Liver (tissue), 9 donors: ENCODE results near the gene DCAF11. TPM values are rescaled to one million over a fixed set of nuclear protein-coding genes. Genes with fewer than 3 reads are reported as not detected.

Source experiments
- DNase-seq: peaks from one replicate; pipeline ENCODE4 v3.0.0-alpha.2; 2017; ENCODE audit warnings: low spot score
- H3K27ac ChIP-seq, 2 donors: one replicate each; pipeline ENCODE4 v1.7.0; 2013; ENCODE audit warnings: inconsistent platforms in 2 of 2, low read length in 2 of 2, control low read depth in 1 of 2, low read depth in 1 of 2, mild to moderate bottlenecking in 1 of 2
- H3K27me3 ChIP-seq, 4 donors: one replicate each; pipeline versions ENCODE4 v1.6.1 to v1.7.0; 2013; ENCODE audit warnings: low read length in 3 of 4, inconsistent platforms in 1 of 4, mild to moderate bottlenecking in 1 of 4, moderate library complexity in 1 of 4; ENCODE audit not compliant: control insufficient read depth in 4 of 4, insufficient read depth in 4 of 4
- H3K36me3 ChIP-seq, 4 donors: one replicate each; pipeline versions ENCODE4 v1.6.1 to v1.7.0; 2013; ENCODE audit warnings: low read length in 3 of 4, mild to moderate bottlenecking in 3 of 4, low read depth in 1 of 4, moderate library complexity in 1 of 4; ENCODE audit not compliant: control insufficient read depth in 4 of 4, insufficient read depth in 3 of 4
- H3K4me1 ChIP-seq, 4 donors: one replicate each; pipeline versions ENCODE4 v1.6.1 to v1.7.0; 2013; ENCODE audit warnings: low read length in 3 of 4, mild to moderate bottlenecking in 3 of 4, moderate library complexity in 1 of 4; ENCODE audit not compliant: control insufficient read depth in 4 of 4, insufficient read depth in 4 of 4
- H3K4me3 ChIP-seq, 3 donors: one replicate each; pipeline versions ENCODE4 v1.6.1 to v1.7.0; 2013; ENCODE audit warnings: low read length in 3 of 3, control low read depth in 1 of 3, low read depth in 1 of 3, mild to moderate bottlenecking in 1 of 3
- H3K9ac ChIP-seq, 2 donors: one replicate each; pipeline ENCODE4 v1.7.0; 2013; ENCODE audit warnings: low read length in 2 of 2, mild to moderate bottlenecking in 2 of 2, moderate library complexity in 2 of 2, control low read depth in 1 of 2, low read depth in 1 of 2
- H3K9me3 ChIP-seq, 4 donors: one replicate each; pipeline versions ENCODE4 v1.6.1 to v1.7.0; 2013; ENCODE audit warnings: low read length in 3 of 4; ENCODE audit not compliant: control insufficient read depth in 4 of 4
- EGR1 ChIP-seq, 2 donors: IDR thresholded peaks; 2 replicates each; pipeline ENCODE4 v1.6.1; 2016 to 2018; ENCODE audit warnings: antibody characterized with exemption in 2 of 2, low read depth in 2 of 2
- FOXA1 ChIP-seq: IDR thresholded peaks from 2 replicates; pipeline ENCODE4 v1.6.1; 2016; ENCODE audit warnings: antibody characterized with exemption
- FOXA2 ChIP-seq: IDR thresholded peaks from 2 replicates; pipeline ENCODE4 v1.6.1; 2016; ENCODE audit warnings: antibody characterized with exemption
- GABPA ChIP-seq, 2 donors: IDR thresholded peaks in 1 of 2; conservative IDR thresholded peaks in 1 of 2; 2 replicates each; pipeline ENCODE4 v1.6.1; 2016; ENCODE audit warnings: antibody characterized with exemption in 2 of 2, mild to moderate bottlenecking in 1 of 2, moderate library complexity in 1 of 2
- HNF4G ChIP-seq: IDR thresholded peaks from 2 replicates; pipeline ENCODE4 v1.6.1; 2016; ENCODE audit warnings: antibody characterized with exemption
- JUND ChIP-seq, 2 donors: IDR thresholded peaks; 2 replicates each; pipeline ENCODE4 v1.6.1; 2016; ENCODE audit warnings: antibody characterized with exemption in 2 of 2
- NR2F2 ChIP-seq: IDR thresholded peaks from 2 replicates; pipeline ENCODE4 v1.6.1; 2016; ENCODE audit warnings: antibody characterized with exemption
- RAD21 ChIP-seq, 2 donors: IDR thresholded peaks; 2 replicates each; pipeline ENCODE4 v1.6.1; 2016; ENCODE audit warnings: antibody characterized with exemption in 2 of 2, mild to moderate bottlenecking in 2 of 2
- RXRA ChIP-seq, 2 donors: IDR thresholded peaks; 2 replicates each; pipeline ENCODE4 v1.6.1; 2017 to 2018; ENCODE audit warnings: antibody characterized with exemption in 2 of 2, mild to moderate bottlenecking in 1 of 2
- SP1 ChIP-seq: IDR thresholded peaks from 2 replicates; pipeline ENCODE4 v1.6.1; 2018; ENCODE audit warnings: antibody characterized with exemption, mild to moderate bottlenecking
- TAF1 ChIP-seq: conservative IDR thresholded peaks from 2 replicates; pipeline ENCODE4 v1.6.1; 2016; ENCODE audit warnings: antibody characterized with exemption, mild to moderate bottlenecking
- YY1 ChIP-seq: IDR thresholded peaks from 2 replicates; pipeline ENCODE4 v1.6.1; 2016; ENCODE audit warnings: antibody characterized with exemption, mild to moderate bottlenecking
- WGBS: extraction: QIAGEN DNeasy Blood & Tissue Kit; methylation state at CpG from one replicate; pipeline ENCODE4 v1.1.7; 2013; 5-methylcytosine and 5-hydroxymethylcytosine counted together
- polyA plus RNA-seq, 2 donors: library from polyadenylated mRNA; stranded (reverse) in 1 of 2; unstranded in 1 of 2; fragments of 200-250 nt in 1 of 2; fragments of >200 nt in 1 of 2; fragmentation: Nextera tagmentation in 1 of 2; extraction: Ambion mirVana in 1 of 2; gene quantifications; one replicate each; pipeline versions ENCODE4 v1.2.1 to v1.2.3, GENCODE V29; 2013 to 2015
- total RNA-seq, 2 donors: library from RNA; depleted of rRNA; stranded (reverse); fragments of >200 nt; gene quantifications; one replicate each; pipeline ENCODE4 v1.2.3, GENCODE V29; 2014
- TF ChIP-seq, protein P1 (sequence below): fragments of 150-350 bp; IDR thresholded peaks from 2 replicates; pipeline ENCODE4 v1.5.1; 2017; ENCODE audit warnings: improper control_type of control experiment, low read depth, low read length; ENCODE audit not compliant: missing input control
- TF ChIP-seq, protein P2 (sequence below): IDR thresholded peaks from 2 replicates; pipeline ENCODE4 v1.6.1; 2016; ENCODE audit warnings: antibody characterized with exemption
- TF ChIP-seq, protein P3 (sequence below): IDR thresholded peaks from 2 replicates; pipeline ENCODE4 v1.6.1; 2016; ENCODE audit warnings: antibody characterized with exemption
- TF ChIP-seq, protein P4 (sequence below): IDR thresholded peaks from 2 replicates; pipeline ENCODE4 v1.6.1; 2016; ENCODE audit warnings: antibody characterized with exemption, mild to moderate bottlenecking
- donor health status: healthy.
- donor health status: healthy.
- donor health status: healthy.
- donor health status: healthy.
- donor health status: healthy.

The DCAF11 gene
- total and polyA plus RNA-seq, 4 donors, result 30.1 to 312 (median 167) TPM

DNA sequence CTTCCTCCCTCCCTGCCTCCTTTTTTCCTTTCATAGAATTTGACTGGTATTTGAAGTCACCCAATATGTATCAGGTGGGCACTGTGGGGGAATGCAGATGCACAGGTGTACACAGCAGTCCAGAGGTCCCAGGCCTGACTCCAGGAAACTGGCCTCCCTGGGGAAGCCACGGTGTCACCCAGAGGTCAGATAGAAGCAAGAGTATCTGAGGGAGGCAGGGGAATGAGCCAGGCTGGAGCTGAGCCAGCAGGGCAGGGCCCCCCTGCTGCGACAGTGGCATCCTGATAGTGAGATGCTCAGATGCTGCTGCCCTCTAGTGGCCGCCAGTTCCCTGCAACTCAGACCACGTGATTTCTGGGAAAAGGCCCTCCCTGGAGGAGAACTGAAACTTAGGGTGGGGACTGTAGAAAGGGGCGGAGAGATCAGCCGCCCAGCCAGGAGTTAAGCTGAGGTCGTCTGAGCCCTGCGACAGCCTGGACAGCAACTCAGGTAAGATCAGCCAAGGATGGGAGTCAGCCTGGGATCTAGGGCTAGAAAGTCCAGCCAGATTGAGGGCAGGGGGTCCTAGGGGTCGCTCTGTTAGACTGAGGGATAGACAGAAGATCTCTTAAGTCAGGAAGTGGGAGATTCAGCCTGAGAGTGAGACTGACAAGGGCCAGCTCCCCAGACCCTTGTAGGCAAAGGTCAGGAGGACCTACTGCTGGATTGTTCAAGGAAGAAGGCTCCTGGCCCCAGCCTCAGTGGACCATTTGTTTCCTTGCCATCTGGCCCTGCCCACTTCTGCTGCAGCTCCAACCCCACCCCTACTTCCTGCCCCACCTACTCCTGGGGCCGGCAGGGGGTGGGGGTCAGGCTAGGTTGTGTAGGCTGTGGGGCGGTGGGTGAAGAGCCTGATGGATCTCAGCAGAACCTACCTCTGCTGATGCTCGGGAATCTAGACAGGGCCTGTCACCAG is 46.5 kb downstream of the DCAF11 start, which contains the start of gene IRF9 (continued):
- TF ChIP-seq, protein P1, sequence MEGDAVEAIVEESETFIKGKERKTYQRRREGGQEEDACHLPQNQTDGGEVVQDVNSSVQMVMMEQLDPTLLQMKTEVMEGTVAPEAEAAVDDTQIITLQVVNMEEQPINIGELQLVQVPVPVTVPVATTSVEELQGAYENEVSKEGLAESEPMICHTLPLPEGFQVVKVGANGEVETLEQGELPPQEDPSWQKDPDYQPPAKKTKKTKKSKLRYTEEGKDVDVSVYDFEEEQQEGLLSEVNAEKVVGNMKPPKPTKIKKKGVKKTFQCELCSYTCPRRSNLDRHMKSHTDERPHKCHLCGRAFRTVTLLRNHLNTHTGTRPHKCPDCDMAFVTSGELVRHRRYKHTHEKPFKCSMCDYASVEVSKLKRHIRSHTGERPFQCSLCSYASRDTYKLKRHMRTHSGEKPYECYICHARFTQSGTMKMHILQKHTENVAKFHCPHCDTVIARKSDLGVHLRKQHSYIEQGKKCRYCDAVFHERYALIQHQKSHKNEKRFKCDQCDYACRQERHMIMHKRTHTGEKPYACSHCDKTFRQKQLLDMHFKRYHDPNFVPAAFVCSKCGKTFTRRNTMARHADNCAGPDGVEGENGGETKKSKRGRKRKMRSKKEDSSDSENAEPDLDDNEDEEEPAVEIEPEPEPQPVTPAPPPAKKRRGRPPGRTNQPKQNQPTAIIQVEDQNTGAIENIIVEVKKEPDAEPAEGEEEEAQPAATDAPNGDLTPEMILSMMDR, result peak; percentile 98

DNA sequence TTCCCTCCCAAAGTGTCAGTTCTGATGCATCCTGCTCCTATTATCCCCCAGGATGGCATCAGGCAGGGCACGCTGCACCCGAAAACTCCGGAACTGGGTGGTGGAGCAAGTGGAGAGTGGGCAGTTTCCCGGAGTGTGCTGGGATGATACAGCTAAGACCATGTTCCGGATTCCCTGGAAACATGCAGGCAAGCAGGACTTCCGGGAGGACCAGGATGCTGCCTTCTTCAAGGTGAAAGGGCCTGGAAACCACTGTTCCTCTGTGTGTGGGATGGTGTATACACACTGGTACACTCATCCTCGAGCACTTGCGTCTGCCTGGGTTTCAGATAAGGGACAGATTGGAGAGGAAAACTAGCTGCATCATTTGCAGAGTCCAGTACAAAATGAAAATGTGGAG is 47.5 kb downstream of the DCAF11 start:
- Histone ChIP-seq H3K4me1 (peaks cover 8 to 35% (median 29%) of the 10 kb centered on the region in 4 donors), H3K27ac (peak overlapping the region; percentile 71 to 91), H3K27me3 (no peaks in the 10 kb centered on the region), H3K9ac (peak overlapping the region; percentile 45 to 87), H3K4me3 (peak overlapping the region; percentile 63 to 81 (median 70)), H3K36me3 (peaks cover 24 to 57% (median 44%) of the 10 kb centered on the region in 4 donors), H3K9me3 (no peaks in the 10 kb centered on the region)
- no peak for DNase-seq
- WGBS, result 59% methylated on average over 8 of the region's 8 CpGs
- TF ChIP-seq, protein P1, result no peak
- TF ChIP-seq TAF1, result no peak
- TF ChIP-seq, protein P2, sequence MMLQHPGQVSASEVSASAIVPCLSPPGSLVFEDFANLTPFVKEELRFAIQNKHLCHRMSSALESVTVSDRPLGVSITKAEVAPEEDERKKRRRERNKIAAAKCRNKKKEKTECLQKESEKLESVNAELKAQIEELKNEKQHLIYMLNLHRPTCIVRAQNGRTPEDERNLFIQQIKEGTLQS, result no peak
- no peak for TF ChIP-seq RXRA (IDR thresholded peaks at IDR 0.05)

DNA sequence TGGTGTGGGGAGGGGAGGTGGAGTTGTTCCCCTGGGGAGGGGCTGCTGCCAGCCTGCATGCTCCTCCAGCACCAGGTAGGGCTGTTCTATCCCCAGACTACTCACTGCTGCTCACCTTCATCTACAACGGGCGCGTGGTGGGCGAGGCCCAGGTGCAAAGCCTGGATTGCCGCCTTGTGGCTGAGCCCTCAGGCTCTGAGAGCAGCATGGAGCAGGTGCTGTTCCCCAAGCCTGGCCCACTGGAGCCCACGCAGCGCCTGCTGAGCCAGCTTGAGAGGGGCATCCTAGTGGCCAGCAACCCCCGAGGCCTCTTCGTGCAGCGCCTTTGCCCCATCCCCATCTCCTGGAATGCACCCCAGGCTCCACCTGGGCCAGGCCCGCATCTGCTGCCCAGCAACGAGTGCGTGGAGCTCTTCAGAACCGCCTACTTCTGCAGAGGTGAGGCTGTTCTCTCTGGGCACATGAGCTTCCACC is 50.0 kb downstream of the DCAF11 start:
- Histone ChIP-seq H3K4me1 (peaks cover 8 to 34% (median 28%) of the 10 kb centered on the region in 4 donors), H3K9me3 (no peaks in the 10 kb centered on the region), H3K9ac (no peak overlapping the region), H3K4me3 (no peak overlapping the region), H3K27ac (no peak overlapping the region), H3K27me3 (no peaks in the 10 kb centered on the region), H3K36me3 (peaks cover 21 to 55% (median 39%) of the 10 kb centered on the region in 4 donors)
- 95% methylated on average over 14 of the region's 14 CpGs for WGBS
- no peak for DNase-seq
- TF ChIP-seq GABPA (IDR thresholded peaks at IDR 0.05 in 1 of 2, conservative IDR thresholded peaks at IDR 0.05 in 1 of 2), result no peak
- TF ChIP-seq HNF4G, result no peak
- TF ChIP-seq, protein P3, sequence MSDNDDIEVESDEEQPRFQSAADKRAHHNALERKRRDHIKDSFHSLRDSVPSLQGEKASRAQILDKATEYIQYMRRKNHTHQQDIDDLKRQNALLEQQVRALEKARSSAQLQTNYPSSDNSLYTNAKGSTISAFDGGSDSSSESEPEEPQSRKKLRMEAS, result no peak
- TF ChIP-seq FOXA1, result no peak
- TF ChIP-seq, protein P1, result no peak
- no peak for TF ChIP-seq JUND (IDR thresholded peaks at IDR 0.05)
- no peak for TF ChIP-seq FOXA2
- TF ChIP-seq, protein P4, sequence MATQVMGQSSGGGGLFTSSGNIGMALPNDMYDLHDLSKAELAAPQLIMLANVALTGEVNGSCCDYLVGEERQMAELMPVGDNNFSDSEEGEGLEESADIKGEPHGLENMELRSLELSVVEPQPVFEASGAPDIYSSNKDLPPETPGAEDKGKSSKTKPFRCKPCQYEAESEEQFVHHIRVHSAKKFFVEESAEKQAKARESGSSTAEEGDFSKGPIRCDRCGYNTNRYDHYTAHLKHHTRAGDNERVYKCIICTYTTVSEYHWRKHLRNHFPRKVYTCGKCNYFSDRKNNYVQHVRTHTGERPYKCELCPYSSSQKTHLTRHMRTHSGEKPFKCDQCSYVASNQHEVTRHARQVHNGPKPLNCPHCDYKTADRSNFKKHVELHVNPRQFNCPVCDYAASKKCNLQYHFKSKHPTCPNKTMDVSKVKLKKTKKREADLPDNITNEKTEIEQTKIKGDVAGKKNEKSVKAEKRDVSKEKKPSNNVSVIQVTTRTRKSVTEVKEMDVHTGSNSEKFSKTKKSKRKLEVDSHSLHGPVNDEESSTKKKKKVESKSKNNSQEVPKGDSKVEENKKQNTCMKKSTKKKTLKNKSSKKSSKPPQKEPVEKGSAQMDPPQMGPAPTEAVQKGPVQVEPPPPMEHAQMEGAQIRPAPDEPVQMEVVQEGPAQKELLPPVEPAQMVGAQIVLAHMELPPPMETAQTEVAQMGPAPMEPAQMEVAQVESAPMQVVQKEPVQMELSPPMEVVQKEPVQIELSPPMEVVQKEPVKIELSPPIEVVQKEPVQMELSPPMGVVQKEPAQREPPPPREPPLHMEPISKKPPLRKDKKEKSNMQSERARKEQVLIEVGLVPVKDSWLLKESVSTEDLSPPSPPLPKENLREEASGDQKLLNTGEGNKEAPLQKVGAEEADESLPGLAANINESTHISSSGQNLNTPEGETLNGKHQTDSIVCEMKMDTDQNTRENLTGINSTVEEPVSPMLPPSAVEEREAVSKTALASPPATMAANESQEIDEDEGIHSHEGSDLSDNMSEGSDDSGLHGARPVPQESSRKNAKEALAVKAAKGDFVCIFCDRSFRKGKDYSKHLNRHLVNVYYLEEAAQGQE, result no peak
- no peak for TF ChIP-seq TAF1
- no peak for TF ChIP-seq NR2F2
- no peak for TF ChIP-seq RAD21 (IDR thresholded peaks at IDR 0.05)
- no peak for TF ChIP-seq EGR1 (IDR thresholded peaks at IDR 0.05; ENCODE audit: low read depth in 2 of 2)
- no peak for TF ChIP-seq YY1
- no peak for TF ChIP-seq SP1
